ENCODE data around the gene FAM3C.

The FAM3C gene, protein sequence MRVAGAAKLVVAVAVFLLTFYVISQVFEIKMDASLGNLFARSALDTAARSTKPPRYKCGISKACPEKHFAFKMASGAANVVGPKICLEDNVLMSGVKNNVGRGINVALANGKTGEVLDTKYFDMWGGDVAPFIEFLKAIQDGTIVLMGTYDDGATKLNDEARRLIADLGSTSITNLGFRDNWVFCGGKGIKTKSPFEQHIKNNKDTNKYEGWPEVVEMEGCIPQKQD
- long read RNA-seq, partial matches to known transcripts = 1 of 5 reads
- long read RNA-seq, other reads (novel, unspliced or antisense) = 1 of 5 reads

DNA sequence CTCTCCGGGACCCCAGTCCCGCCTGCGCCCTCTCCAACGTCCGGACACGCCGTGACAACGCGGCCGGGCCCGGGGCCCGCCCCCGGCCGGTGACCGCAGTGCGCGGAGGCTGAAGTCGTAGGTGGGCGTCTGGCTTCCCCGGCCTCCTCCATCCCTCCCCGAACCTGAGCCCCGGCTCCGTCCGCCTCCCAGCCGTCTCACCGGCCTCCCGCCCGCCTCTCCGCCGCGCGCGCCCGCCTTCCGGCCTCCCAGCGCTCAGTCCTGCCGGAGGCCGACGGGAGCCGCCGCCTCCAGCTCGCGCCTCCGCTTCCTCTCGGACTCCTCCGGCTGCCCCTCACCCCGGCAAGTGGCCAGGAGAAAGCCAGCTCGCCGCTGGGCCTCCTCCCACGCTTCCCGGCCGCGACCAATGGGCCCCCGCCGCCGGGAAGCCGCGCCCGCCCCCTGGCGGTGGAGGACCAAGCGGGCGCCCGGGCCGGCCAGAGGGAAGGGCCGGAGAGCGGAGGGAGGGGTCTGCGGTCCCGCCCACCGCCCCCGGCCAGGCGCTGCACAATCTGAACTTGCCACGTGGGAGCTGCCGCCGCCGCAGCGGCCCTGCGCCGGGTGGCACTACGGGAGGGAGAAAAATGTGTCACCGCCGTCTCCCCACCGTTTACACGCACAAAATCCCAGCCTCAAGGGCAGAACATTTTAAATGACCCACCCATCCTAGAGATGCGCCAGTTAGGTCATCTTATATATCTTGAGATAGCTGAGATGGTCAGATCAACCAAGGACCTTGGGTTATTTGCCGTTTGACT lies at the start of gene FAM3C:
FAM3C (minus strand) TSS at position 348 of the 797 bp plus-strand sequence. CDS start 13,339 bp downstream, outside the sequence.
- Histone ChIP-seq H3K27ac (replicated peaks) (peak within 1 kb of the TSS; percentile 58), H3K4me3 (replicated peaks; ENCODE audit: insufficient read depth, low read length) (peak within 1 kb of the TSS; percentile 86), H3K27me3 (ENCODE audit: insufficient read depth, poor library complexity, severe bottlenecking) (no peaks in the 10 kb centered on the region)
- TF ChIP-seq POLR2AphosphoS5 (IDR thresholded peaks at IDR 0.05; ENCODE audit: low read depth) (peak; percentile 45; the same call in 1 of the 2 replicates), GABPA (IDR thresholded peaks at IDR 0.05; ENCODE audit: low read depth) (no peak), SPI1 (IDR thresholded peaks at IDR 0.05; ENCODE audit: borderline replicate concordance, low read depth) (no peak; the same call in 1 of the 2 replicates)
- TF ChIP-seq, protein P1, sequence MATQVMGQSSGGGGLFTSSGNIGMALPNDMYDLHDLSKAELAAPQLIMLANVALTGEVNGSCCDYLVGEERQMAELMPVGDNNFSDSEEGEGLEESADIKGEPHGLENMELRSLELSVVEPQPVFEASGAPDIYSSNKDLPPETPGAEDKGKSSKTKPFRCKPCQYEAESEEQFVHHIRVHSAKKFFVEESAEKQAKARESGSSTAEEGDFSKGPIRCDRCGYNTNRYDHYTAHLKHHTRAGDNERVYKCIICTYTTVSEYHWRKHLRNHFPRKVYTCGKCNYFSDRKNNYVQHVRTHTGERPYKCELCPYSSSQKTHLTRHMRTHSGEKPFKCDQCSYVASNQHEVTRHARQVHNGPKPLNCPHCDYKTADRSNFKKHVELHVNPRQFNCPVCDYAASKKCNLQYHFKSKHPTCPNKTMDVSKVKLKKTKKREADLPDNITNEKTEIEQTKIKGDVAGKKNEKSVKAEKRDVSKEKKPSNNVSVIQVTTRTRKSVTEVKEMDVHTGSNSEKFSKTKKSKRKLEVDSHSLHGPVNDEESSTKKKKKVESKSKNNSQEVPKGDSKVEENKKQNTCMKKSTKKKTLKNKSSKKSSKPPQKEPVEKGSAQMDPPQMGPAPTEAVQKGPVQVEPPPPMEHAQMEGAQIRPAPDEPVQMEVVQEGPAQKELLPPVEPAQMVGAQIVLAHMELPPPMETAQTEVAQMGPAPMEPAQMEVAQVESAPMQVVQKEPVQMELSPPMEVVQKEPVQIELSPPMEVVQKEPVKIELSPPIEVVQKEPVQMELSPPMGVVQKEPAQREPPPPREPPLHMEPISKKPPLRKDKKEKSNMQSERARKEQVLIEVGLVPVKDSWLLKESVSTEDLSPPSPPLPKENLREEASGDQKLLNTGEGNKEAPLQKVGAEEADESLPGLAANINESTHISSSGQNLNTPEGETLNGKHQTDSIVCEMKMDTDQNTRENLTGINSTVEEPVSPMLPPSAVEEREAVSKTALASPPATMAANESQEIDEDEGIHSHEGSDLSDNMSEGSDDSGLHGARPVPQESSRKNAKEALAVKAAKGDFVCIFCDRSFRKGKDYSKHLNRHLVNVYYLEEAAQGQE (IDR thresholded peaks at IDR 0.05; ENCODE audit: insufficient replicate concordance, low read depth) = no peak
- TF ChIP-seq, protein P2, sequence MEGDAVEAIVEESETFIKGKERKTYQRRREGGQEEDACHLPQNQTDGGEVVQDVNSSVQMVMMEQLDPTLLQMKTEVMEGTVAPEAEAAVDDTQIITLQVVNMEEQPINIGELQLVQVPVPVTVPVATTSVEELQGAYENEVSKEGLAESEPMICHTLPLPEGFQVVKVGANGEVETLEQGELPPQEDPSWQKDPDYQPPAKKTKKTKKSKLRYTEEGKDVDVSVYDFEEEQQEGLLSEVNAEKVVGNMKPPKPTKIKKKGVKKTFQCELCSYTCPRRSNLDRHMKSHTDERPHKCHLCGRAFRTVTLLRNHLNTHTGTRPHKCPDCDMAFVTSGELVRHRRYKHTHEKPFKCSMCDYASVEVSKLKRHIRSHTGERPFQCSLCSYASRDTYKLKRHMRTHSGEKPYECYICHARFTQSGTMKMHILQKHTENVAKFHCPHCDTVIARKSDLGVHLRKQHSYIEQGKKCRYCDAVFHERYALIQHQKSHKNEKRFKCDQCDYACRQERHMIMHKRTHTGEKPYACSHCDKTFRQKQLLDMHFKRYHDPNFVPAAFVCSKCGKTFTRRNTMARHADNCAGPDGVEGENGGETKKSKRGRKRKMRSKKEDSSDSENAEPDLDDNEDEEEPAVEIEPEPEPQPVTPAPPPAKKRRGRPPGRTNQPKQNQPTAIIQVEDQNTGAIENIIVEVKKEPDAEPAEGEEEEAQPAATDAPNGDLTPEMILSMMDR (IDR thresholded peaks at IDR 0.05; ENCODE audit: insufficient read depth, low read length) = peak; percentile 29
- peak; percentile 56 to 79 for DNase-seq (ENCODE audit: low read depth in 1 of 2, low spot score in 1 of 2)

DNA sequence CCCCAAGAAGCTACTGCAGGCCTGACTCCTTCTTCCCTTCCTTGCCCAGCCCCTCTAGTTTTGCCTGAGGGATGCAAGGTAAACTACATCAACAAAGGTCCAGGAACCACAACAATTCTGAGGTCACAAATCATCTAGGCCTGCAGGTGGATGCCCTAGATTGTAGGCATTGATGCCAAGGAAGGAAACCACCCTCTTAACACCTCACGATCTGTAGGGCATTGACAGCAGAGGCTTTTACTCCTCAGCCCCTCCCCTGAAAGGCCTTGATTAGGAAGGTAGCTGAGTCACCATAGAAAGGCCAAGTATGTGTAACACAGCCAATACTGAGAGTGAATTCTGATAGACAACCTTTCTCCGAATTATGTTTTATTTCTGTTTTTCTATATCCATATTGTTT lies 46.7 kb upstream of the FAM3C start:
- TF ChIP-seq, protein P1 (IDR thresholded peaks at IDR 0.05; ENCODE audit: insufficient replicate concordance, low read depth) = no peak
- TF ChIP-seq GABPA (IDR thresholded peaks at IDR 0.05; ENCODE audit: low read depth) (no peak), SPI1 (IDR thresholded peaks at IDR 0.05; ENCODE audit: borderline replicate concordance, low read depth) (no peak), POLR2AphosphoS5 (IDR thresholded peaks at IDR 0.05; ENCODE audit: low read depth) (no peak)
- TF ChIP-seq, protein P2 (IDR thresholded peaks at IDR 0.05; ENCODE audit: insufficient read depth, low read length) = no peak
- no peak for DNase-seq (ENCODE audit: low read depth in 1 of 2, low spot score in 1 of 2)
- no peak overlapping the region for H3K4me3 ChIP-seq (replicated peaks; ENCODE audit: insufficient read depth, low read length)
- no peaks in the 10 kb centered on the region for H3K27me3 ChIP-seq (ENCODE audit: insufficient read depth, poor library complexity, severe bottlenecking)
- H3K27ac ChIP-seq (replicated peaks) = no peak overlapping the region

DNA sequence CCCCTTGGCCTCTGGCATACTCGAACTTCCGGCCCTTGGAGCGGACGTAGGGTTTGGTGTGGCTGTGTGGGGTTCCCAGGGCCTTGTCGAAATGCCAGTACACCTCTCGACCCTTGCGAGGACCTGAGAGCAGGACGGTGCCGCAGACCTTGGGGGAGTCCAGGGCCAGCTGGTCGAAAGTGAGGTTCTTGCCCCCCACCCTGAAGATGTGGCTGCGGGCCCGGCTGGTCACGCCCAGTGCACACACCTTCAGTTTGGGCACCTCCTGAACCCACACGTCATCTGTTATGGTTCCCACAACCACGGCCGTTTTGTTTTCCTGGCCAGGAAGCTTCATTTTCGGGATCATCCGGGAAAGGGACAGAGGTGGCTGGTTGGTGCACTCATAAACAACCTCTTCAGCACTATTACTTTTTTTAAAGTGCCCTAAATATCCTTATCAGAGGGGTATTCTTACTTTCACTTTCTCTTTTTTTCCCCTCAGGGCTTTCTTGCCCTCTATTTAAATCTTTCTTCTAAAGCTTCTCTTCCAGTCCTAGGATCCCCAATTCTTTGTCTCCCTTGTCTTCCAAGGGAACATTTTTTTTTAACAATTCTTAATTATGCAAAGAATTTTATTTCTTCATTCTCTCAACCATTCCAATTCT lies 44.9 kb upstream of the FAM3C start:
- H3K4me3 ChIP-seq (replicated peaks; ENCODE audit: insufficient read depth, low read length) = no peak overlapping the region
- DNase-seq (ENCODE audit: low read depth in 1 of 2, low spot score in 1 of 2) = no peak
- no peaks in the 10 kb centered on the region for H3K27me3 ChIP-seq (ENCODE audit: insufficient read depth, poor library complexity, severe bottlenecking)
- no peak overlapping the region for H3K27ac ChIP-seq (replicated peaks)
- TF ChIP-seq SPI1 (IDR thresholded peaks at IDR 0.05; ENCODE audit: borderline replicate concordance, low read depth) (no peak), GABPA (IDR thresholded peaks at IDR 0.05; ENCODE audit: low read depth) (no peak), POLR2AphosphoS5 (IDR thresholded peaks at IDR 0.05; ENCODE audit: low read depth) (no peak)
- TF ChIP-seq, protein P1 (IDR thresholded peaks at IDR 0.05; ENCODE audit: insufficient replicate concordance, low read depth) = no peak
- TF ChIP-seq, protein P2 (IDR thresholded peaks at IDR 0.05; ENCODE audit: insufficient read depth, low read length) = no peak
